H1 (cell line): ENCODE results near the gene GCSAM. TPM values are rescaled to one million over a fixed set of nuclear protein-coding genes. Genes with fewer than 3 reads are reported as not detected.

Experiments
- CTCF ChIA-PET: fragments of 300-600 bp; sonication (Branson Sonifier 250); formaldehyde crosslinking; loops from one replicate; lab custom pipeline; 2021; ENCODE audit not compliant: partially characterized antibody; lab: Charles Lee
- POLR2A ChIA-PET: fragments of 300-600 bp; sonication (Branson Sonifier 250); formaldehyde crosslinking; loops from one replicate; lab custom pipeline; 2021; ENCODE audit warnings: inconsistent platforms; ENCODE audit not compliant: partially characterized antibody; lab: Charles Lee
- DNase-seq, 2 experiments: peaks; one replicate each; pipeline versions ENCODE4 v3.0.0 to v3.0.0-alpha.2; 2010 to 2022; ENCODE audit warnings: low spot score in 2 of 2, low read depth in 1 of 2, mixed read lengths in 1 of 2
- FAIRE-seq: peaks from 2 replicates; lab custom pipeline; 2011; peaks lifted over from hg19 to GRCh38; lab: Jason Lieb, UNC
- H2AFZ ChIP-seq: 2 replicates; pipeline ENCODE4 v1.8.1; 2012; ENCODE audit warnings: low read length, inconsistent platforms
- H2AK5ac ChIP-seq: 2 replicates; pipeline ENCODE4 v1.6.1; 2013; ENCODE audit warnings: low read depth, low read length
- H2BK120ac ChIP-seq: replicated peaks from 2 replicates; pipeline ENCODE3; 2013; ENCODE audit warnings: low read depth, low read length, inconsistent platforms
- H2BK12ac ChIP-seq: 2 replicates; pipeline ENCODE4 v1.6.1; 2013; ENCODE audit warnings: low read depth, low read length
- H2BK15ac ChIP-seq: 2 replicates; pipeline ENCODE4 v1.6.1; 2013; ENCODE audit warnings: low read length
- H2BK20ac ChIP-seq: 2 replicates; pipeline ENCODE4 v1.6.1; 2013; ENCODE audit warnings: low read length
- H2BK5ac ChIP-seq: 2 replicates; pipeline ENCODE4 v1.6.1; 2013; ENCODE audit warnings: low read depth, low read length
- H3K14ac ChIP-seq: 2 replicates; pipeline ENCODE4 v1.6.1; 2013; ENCODE audit warnings: inconsistent platforms; ENCODE audit not compliant: insufficient read length
- H3K18ac ChIP-seq: 2 replicates; pipeline ENCODE4 v1.6.1; 2013; ENCODE audit warnings: low read length; ENCODE audit errors: extremely low read depth
- H3K23ac ChIP-seq: 2 replicates; pipeline ENCODE4 v1.6.1; 2013; ENCODE audit warnings: inconsistent platforms; ENCODE audit not compliant: insufficient read length
- H3K23me2 ChIP-seq: 2 replicates; pipeline ENCODE4 v1.6.1; 2013; ENCODE audit warnings: low read depth, low read length
- H3K27ac ChIP-seq: 2 replicates; pipeline ENCODE4 v1.6.1; 2011; ENCODE audit warnings: low read depth, low read length, inconsistent platforms
- H3K27me3 ChIP-seq, 4 experiments: replicated peaks in 1 of 4; 1 replicate in 1 of 4; 2 replicates in 3 of 4; pipeline versions ENCODE4 v1.6.1 to v1.8.1; 2011 to 2013; ENCODE audit warnings: low read length in 3 of 4, mild to moderate bottlenecking in 3 of 4, inconsistent platforms in 2 of 4, mixed read lengths in 2 of 4, moderate library complexity in 1 of 4; ENCODE audit not compliant: control insufficient read depth in 3 of 4, insufficient read depth in 3 of 4; ENCODE audit errors: extremely low read depth in 1 of 4
- H3K36me3 ChIP-seq, 4 experiments: 2 replicates each; pipeline versions ENCODE4 v1.6.1 to v1.8.1; 2011 to 2013; ENCODE audit warnings: mild to moderate bottlenecking in 4 of 4, low read length in 3 of 4, moderate library complexity in 2 of 4, control low read depth in 1 of 4, inconsistent platforms in 1 of 4; ENCODE audit not compliant: insufficient read depth in 4 of 4, control insufficient read depth in 2 of 4
- H3K4ac ChIP-seq: replicated peaks from 2 replicates; pipeline ENCODE3; 2013; ENCODE audit warnings: low read length, low read depth, mixed read lengths, inconsistent platforms; ENCODE audit not compliant: insufficient read length
- H3K4me1 ChIP-seq, 4 experiments: replicated peaks in 1 of 4; 1 replicate in 1 of 4; 2 replicates in 3 of 4; pipeline versions ENCODE4 v1.6.1 to v1.8.1; 2011 to 2013; ENCODE audit warnings: low read length in 3 of 4, inconsistent platforms in 2 of 4, mixed read lengths in 1 of 4; ENCODE audit not compliant: insufficient read depth in 4 of 4, control insufficient read depth in 3 of 4
- H3K4me2 ChIP-seq, 2 experiments: 2 replicates each; pipeline versions ENCODE4 v1.6.1 to v1.8.1; 2011 to 2013; ENCODE audit warnings: low read depth in 2 of 2, low read length in 2 of 2, control low read depth in 1 of 2, inconsistent platforms in 1 of 2, mild to moderate bottlenecking in 1 of 2; ENCODE audit not compliant: insufficient read depth in 1 of 2
- H3K4me3 ChIP-seq, 4 experiments: fragments of 200-600, 300-600 bp in 1 of 4; sonication (generic), shearing (Covaris generic), sonication (Bioruptor Twin) in 1 of 4; 2 replicates each; pipeline versions ENCODE4 v1.5.1 to v1.8.1; 2011 to 2016; ENCODE audit warnings: low read length in 4 of 4, low read depth in 3 of 4, control low read depth in 2 of 4, inconsistent platforms in 2 of 4, mild to moderate bottlenecking in 2 of 4, mixed read lengths in 1 of 4, moderate library complexity in 1 of 4; ENCODE audit not compliant: insufficient read depth in 2 of 4; ENCODE audit errors: extremely low read depth in 1 of 4
- H3K56ac ChIP-seq: replicated peaks from 2 replicates; pipeline ENCODE3; 2013; ENCODE audit warnings: low read depth, mild to moderate bottlenecking, mixed read lengths, low read length, inconsistent platforms; ENCODE audit not compliant: insufficient read length
- H3K79me1 ChIP-seq: 2 replicates; pipeline ENCODE4 v1.6.1; 2013; ENCODE audit warnings: low read depth, low read length, control low read depth
- H3K79me2 ChIP-seq, 2 experiments: 2 replicates each; pipeline versions ENCODE4 v1.6.1 to v1.8.1; 2012 to 2013; ENCODE audit warnings: low read length in 2 of 2, mild to moderate bottlenecking in 2 of 2, inconsistent platforms in 1 of 2; ENCODE audit not compliant: insufficient read depth in 2 of 2, control insufficient read depth in 1 of 2
- H3K9ac ChIP-seq, 4 experiments: replicated peaks in 1 of 4; 1 replicate in 1 of 4; 2 replicates in 3 of 4; pipeline versions ENCODE4 v1.6.1 to v1.8.1; 2011 to 2013; ENCODE audit warnings: low read depth in 3 of 4, low read length in 3 of 4, control low read depth in 2 of 4, mild to moderate bottlenecking in 2 of 4, moderate library complexity in 2 of 4, inconsistent platforms in 1 of 4; ENCODE audit errors: extremely low read depth in 1 of 4
- H3K9me3 ChIP-seq, 2 experiments: 2 replicates each; pipeline versions ENCODE4 v1.6.1 to v1.8.1; 2012 to 2013; ENCODE audit warnings: mild to moderate bottlenecking in 2 of 2, moderate library complexity in 2 of 2, control low read depth in 1 of 2, inconsistent platforms in 1 of 2, low read depth in 1 of 2, low read length in 1 of 2, mixed read lengths in 1 of 2; ENCODE audit not compliant: insufficient read depth in 2 of 2
- H4K20me1 ChIP-seq, 2 experiments: replicated peaks in 1 of 2; 2 replicates each; pipeline versions ENCODE3 to v1.8.1; 2011 to 2013; ENCODE audit warnings: inconsistent platforms in 2 of 2, low read length in 2 of 2, mild to moderate bottlenecking in 1 of 2; ENCODE audit not compliant: insufficient read depth in 2 of 2, control insufficient read depth in 1 of 2
- H4K5ac ChIP-seq: 2 replicates; pipeline ENCODE4 v1.6.1; 2013; ENCODE audit warnings: low read length, low read depth, mixed read lengths, inconsistent platforms; ENCODE audit not compliant: insufficient read length
- H4K8ac ChIP-seq: 2 replicates; pipeline ENCODE4 v1.8.0; 2013; ENCODE audit warnings: mild to moderate bottlenecking, moderate library complexity, low read length, inconsistent platforms; ENCODE audit not compliant: insufficient read depth; ENCODE audit errors: extremely low read depth
- H4K91ac ChIP-seq: replicated peaks from 2 replicates; pipeline ENCODE3; 2013; ENCODE audit warnings: low read length, mixed read lengths, inconsistent platforms; ENCODE audit not compliant: insufficient read length
- CBX5 ChIP-seq: fragments of 300-800, 300-1000 bp; sonication (generic); IDR thresholded peaks from 2 replicates; pipeline ENCODE4 v1.7.1; 2016; ENCODE audit warnings: antibody characterized with exemption, low read length, low read depth
- CBX8 ChIP-seq: fragments of 300-800, 300-1000 bp; sonication (generic); IDR thresholded peaks from 2 replicates; pipeline ENCODE4 v1.7.1; 2016; ENCODE audit warnings: low read depth, low read length, borderline replicate concordance
- KDM4A ChIP-seq: IDR thresholded peaks from one replicate; pipeline ENCODE4 v1.7.1; 2012; ENCODE audit warnings: low read depth, mild to moderate bottlenecking, moderate library complexity, low read length, inconsistent platforms; ENCODE audit not compliant: severe bottlenecking
- NANOG ChIP-seq: IDR thresholded peaks from 2 replicates; pipeline ENCODE4 v1.6.1; 2011; ENCODE audit warnings: low read length, low read depth, mild to moderate bottlenecking, inconsistent platforms; ENCODE audit not compliant: insufficient read depth, poor library complexity, severe bottlenecking
- POLR2A ChIP-seq, 2 experiments: IDR thresholded peaks; 1 replicate in 1 of 2; 2 replicates in 1 of 2; pipeline ENCODE4 v1.6.1; 2011; ENCODE audit warnings: low read depth in 2 of 2, low read length in 2 of 2, mild to moderate bottlenecking in 2 of 2; ENCODE audit errors: control extremely low read depth in 1 of 2
- POLR2AphosphoS5 ChIP-seq: IDR thresholded peaks from 2 replicates; pipeline ENCODE4 v1.6.1; 2011; ENCODE audit warnings: low read depth, low read length
- RNF2 ChIP-seq: fragments of 200-900, 300-1000 bp; sonication (generic); IDR thresholded peaks from 2 replicates; pipeline ENCODE4 v1.7.1; 2016; ENCODE audit warnings: borderline replicate concordance, low read depth, mild to moderate bottlenecking, antibody characterized with exemption, low read length; ENCODE audit not compliant: poor library complexity, severe bottlenecking; ENCODE audit errors: missing control alignments
- WGBS, 2 experiments: shearing (Covaris generic) in 1 of 2; methylation state at CpG; one replicate each; pipeline versions ENCODE4 v1.1.6 to v1.1.7; 2013 to 2015; ENCODE audit warnings: low lambda C conversion rate in 2 of 2, mixed read lengths in 2 of 2, inconsistent platforms in 1 of 2, low coverage in 1 of 2, missing lambda C conversion rate in 1 of 2; ENCODE audit not compliant: insufficient replicate concordance in 2 of 2, insufficient coverage in 1 of 2, insufficient read length in 1 of 2; ENCODE audit errors: extremely low coverage in 1 of 2, missing lambda C conversion rate in 1 of 2; 5-methylcytosine and 5-hydroxymethylcytosine counted together
- polyA plus RNA-seq, 7 experiments: library from polyadenylated mRNA; depleted of rRNA in 3 of 7; stranded (reverse) in 5 of 7; unstranded in 2 of 7; fragments of >200 nt in 5 of 7; fragments of 200-250 nt in 2 of 7; gene quantifications; 1 replicate in 5 of 7; 2 replicates in 1 of 7; 4 replicates in 1 of 7; pipeline versions ENCODE4 v1.2.1 to v1.2.3, GENCODE V29; 2011 to 2013; ENCODE audit warnings: missing spikeins in 2 of 7, mixed read lengths in 2 of 7
- total RNA-seq: library from RNA; stranded (reverse); fragmentation: NEBNext Ultra II Directional; extraction: Animal tissue kit (Norgen Biotek cat#: 25700); gene quantifications from 2 replicates; pipeline ENCODE4 v1.2.1, GENCODE V29; 2021

Gene GCSAM
- total and polyA plus RNA-seq, 2 of the 8 experiments (the other 6 are each of a cell fraction or from before 2014, with no cell fraction given) = not detected

DNA sequence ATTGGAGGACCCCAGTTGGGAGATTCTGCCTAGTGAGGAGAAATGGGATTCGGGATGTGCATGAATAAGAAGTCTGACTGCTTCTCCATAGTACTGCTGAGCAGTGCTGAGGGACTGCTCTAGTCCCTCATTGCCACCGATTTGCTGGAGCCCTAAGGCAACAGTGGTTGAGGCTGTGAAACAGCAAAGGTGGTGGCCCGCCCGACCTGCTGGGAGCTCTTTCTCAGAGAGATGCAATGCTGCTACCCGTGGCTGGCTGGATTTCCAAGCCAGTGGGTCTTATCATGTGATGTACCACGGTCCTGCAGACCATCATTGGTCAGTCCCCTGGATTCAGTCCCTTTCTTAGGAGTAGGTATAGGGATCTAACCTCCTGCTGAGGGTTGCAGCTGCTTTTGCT is 42.6 kb upstream of the GCSAM start:
- H3K79me1 ChIP-seq = no peaks in the 10 kb centered on the region
- no peak for FAIRE-seq
- no peak overlapping the region for H2AK5ac ChIP-seq
- H3K27ac ChIP-seq = no peak overlapping the region
- no peak overlapping the region for H3K23ac ChIP-seq
- H3K9me3 ChIP-seq = no peaks in the 10 kb centered on the region
- no peak overlapping the region for H3K56ac ChIP-seq
- no peaks in the 10 kb centered on the region for H4K20me1 ChIP-seq
- H2BK5ac ChIP-seq = no peak overlapping the region
- DNase-seq = no peak
- H3K4me1 ChIP-seq = no peaks in the 10 kb centered on the region
- no peaks in the 10 kb centered on the region for H3K79me2 ChIP-seq
- CTCF ChIA-PET = interaction anchor here (1.2 to 1.6 kb wide), 3 partner anchors 27 to 118 kb away, joined by 3 to 4 read pairs (median 3); partner anchors contain the start of gene SLC9C1
- H4K5ac ChIP-seq = no peak overlapping the region
- H3K9ac ChIP-seq = no peak overlapping the region
- no peak overlapping the region for H2BK15ac ChIP-seq
- no peak overlapping the region for H2BK120ac ChIP-seq
- no peak overlapping the region for H3K14ac ChIP-seq
- H4K91ac ChIP-seq = no peak overlapping the region
- H3K4me3 ChIP-seq = no peak overlapping the region
- no peak overlapping the region for H2BK20ac ChIP-seq
- no peaks in the 10 kb centered on the region for H3K36me3 ChIP-seq
- H3K4me2 ChIP-seq = no peak overlapping the region
- no peak overlapping the region for H4K8ac ChIP-seq
- H2AFZ ChIP-seq = no peak overlapping the region
- no peaks in the 10 kb centered on the region for H3K27me3 ChIP-seq
- H3K23me2 ChIP-seq = no peaks in the 10 kb centered on the region
- H3K4ac ChIP-seq = no peak overlapping the region
- WGBS, 2 experiments = 79% methylated on average over 6 of the region's 6 CpGs; no CpG with 5 or more reads in 1 of the 2 experiments
- H2BK12ac ChIP-seq = no peak overlapping the region
- POLR2A ChIA-PET = interaction anchor here (2.0 kb wide), 1 partner anchor 12 kb away, joined by 4 read pairs; no protein-coding TSS in a partner anchor
- no peak overlapping the region for H3K18ac ChIP-seq
- TF ChIP-seq POLR2A (IDR thresholded peaks at IDR 0.05; ENCODE audit: control extremely low read depth in 1 of 2, low read depth in 2 of 2, low read length in 2 of 2) (no peak), RNF2 (no peak), CBX5 (no peak), KDM4A (no peak), POLR2AphosphoS5 (no peak), NANOG (no peak), CBX8 (no peak)
